UCSD-AML1 (cell line): ENCODE results near the gene KDM4B.

Source experiments
- DNase-seq: peaks from one replicate; lab custom pipeline; 2025; ENCODE audit not compliant: unreplicated experiment; lab: John Stamatoyannopoulos, UW

Gene KDM4B

GRCh38 chr19:5066768-5067167 is 97.9 kb downstream of the KDM4B start:
- DNase-seq: no peak

GRCh38 chr19:5067678-5068077 is 98.8 kb downstream of the KDM4B start:
- DNase-seq: no peak

GRCh38 chr19:5068233-5069072 is 99.5 kb downstream of the KDM4B start:
- DNase-seq: no peak

DNA sequence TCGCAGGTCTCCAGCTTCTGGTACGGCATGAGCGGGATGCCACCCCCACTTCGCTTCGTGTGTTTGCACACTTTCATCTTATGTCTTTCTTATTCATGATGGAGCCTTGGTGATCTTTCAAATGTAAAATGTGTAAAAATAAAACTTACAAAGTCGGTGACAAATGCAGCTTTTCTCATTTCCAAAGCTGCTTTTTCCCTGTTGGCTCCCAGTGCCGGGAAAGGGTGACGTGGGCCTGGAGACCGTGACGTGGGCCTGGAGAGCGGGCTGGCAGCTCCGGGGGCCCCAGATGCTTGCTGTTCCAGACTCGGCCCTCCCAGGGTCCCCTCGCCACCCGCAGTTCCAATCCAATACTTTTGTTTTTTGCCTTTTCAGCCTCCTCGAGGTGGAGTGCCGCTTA is 101.4 kb downstream of the KDM4B start:
- no peak for DNase-seq

GRCh38 chr19:5070930-5071329 is 102.0 kb downstream of the KDM4B start:
- no peak for DNase-seq

GRCh38 chr19:5071579-5071978 is 102.7 kb downstream of the KDM4B start:
- DNase-seq: no peak

DNA sequence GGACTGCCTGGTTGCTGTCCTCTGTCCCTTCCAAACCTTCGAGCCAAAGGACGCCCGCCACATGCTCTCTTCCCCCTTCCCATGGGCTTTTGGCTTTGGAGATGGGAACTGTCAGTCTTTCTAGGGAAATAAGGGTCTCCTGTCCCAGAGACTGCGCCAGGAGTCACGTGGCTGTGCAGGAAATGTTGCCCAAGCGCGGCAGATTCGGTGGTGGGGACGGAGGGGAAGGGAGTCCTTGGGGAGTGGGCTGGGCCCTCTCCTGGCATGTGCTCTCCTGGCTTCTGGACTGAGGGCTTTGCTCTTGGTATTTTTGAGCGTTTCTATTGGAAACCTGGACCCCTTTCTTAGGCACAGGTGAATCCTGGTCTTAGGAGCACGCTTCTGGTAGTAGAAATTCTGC is 103.2 kb downstream of the KDM4B start:
- DNase-seq: no peak

- no peak for DNase-seq
Measured at GRCh38 chr19:5073153-5073844, 104.4 kb downstream of the KDM4B start.

DNA sequence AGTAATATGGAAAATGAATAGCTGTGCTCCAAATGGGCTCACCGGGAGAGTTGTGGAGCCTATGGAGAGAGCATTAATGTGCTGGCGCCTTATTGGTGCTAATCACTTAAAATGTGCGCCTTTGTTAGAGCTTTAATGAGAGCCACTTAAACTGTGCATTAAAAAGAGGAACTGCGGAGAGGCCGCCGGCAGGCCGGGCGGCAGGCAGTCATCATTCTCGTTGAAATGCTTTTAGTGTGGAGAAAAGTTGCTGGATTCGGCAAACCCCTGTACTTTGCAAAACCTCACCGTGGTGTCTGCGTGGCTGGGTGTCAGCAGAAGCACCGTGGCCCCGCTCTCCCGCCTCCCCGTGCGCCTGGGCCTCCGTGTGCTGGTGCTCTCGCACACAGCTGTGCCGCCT is 105.5 kb downstream of the KDM4B start:
- DNase-seq: peak; percentile 34

DNA sequence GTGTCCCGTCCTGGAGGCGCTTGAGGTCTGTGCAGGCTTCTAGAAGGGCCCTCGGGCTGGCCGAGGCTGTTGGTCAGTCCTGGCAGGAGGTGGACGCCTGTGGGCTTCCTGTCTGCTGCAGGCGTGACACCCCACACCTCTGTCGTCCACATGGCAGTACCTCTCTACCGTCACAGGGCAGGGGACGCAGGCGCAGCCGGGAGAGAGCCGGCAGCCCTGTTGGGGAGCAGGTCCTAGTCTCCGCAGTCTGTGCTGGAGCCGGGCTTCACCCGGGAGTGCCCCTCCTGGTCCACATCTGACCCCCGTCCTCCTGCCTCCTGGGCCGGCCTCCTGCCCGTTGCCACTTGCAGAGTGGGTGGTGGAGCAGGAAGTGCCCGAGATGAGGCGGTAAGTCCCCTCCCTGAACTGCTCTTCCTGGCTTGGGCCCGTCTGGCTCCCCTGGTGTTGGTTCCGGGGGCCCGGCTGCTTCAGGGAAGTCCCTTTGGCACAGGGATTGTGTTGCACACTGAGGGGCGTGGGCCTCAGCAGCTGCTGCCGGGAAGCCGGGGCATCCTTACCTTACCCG is 106.0 kb downstream of the KDM4B start:
- peak; percentile 20 for DNase-seq

DNA sequence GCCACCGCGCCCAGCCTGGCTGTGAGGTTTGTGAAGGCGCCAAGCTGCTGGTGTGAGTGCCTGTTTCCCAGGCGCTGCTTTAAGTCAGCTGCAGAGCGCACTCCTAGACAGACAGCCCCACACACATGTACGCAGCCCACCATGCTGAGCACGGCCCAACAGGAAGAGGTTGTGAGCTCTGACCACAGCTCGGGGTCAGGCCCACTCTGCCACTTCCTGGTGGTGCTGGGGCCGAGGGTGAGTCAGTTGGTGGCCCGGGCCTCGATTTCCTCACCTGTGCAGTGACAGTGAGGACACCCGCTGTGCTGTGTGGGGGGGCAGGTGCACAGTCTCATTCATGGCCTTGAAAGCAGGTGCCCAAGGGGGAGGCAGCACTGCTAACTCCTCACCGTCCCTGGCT is 106.7 kb downstream of the KDM4B start:
- DNase-seq: peak; percentile 51

GRCh38 chr19:5076440-5077208 is 107.7 kb downstream of the KDM4B start:
- DNase-seq: no peak

DNA sequence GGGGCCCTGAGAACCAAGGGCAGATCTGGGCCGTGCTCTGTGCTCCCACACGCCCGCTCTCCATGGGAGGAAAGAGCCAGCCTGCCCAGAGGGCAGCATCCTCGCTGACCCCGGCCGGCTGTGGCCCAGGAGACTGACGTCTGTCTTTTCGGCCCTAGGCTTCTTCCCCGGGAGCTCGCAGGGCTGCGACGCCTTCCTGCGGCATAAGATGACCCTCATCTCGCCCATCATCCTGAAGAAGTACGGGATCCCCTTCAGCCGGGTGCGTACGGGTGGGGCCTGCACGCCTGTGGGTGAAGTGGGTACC is 108.2 kb downstream of the KDM4B start:
- DNase-seq: no peak

- DNase-seq: no peak
Measured at GRCh38 chr19:5078182-5078581, 109.3 kb downstream of the KDM4B start.

DNA sequence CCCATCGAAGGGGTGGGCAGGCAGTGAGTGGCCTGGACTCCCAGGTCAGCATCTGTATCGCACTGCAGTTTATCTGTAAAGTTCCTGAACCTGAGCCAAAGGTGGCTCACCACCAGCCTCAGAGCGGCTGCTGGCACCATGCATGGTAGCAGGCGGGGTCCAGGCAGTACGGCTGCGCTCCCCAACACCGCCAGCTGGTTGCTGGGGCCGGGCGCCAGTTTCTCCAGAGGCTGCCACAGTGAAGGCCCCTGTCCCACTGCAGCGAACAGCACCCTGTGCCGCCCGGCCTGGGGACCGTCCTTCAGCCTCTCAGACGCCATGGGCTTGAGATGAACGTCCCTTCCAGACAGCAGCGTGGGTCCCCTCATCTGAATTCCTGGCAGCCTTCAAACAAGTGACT is 109.8 kb downstream of the KDM4B start:
- no peak for DNase-seq

- DNase-seq: no peak
Measured at GRCh38 chr19:5079071-5079774, 110.3 kb downstream of the KDM4B start.

DNA sequence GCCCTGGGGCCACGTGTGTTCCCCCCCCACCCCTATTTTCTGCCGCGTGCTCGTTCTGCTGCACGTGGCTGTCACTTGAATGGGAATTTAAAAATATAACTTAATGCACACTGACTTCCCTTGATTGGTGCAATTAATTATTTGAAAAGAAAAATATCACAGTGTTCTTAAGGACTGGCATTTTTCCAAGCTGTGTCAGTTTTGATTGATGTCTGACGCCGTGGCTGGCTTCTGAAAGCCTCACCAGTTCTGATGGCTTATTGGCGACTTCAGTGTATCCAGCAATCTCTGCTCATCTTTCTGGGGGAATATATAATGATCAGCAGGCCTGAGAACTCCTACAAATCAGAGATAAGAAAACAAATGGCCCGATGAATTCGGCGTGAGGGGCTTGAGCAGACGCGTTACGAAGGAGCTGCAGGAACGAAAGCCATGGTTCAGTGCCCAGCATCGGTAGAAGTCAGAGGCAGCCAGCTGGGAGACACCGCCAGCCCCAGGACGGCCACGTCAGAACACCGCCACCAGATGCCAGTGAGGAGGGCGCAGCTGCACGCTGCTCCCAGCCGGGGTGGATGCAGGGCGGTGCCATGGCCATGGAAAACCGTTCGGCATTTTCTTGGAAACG is 111.2 kb downstream of the KDM4B start:
- no peak for DNase-seq

DNA sequence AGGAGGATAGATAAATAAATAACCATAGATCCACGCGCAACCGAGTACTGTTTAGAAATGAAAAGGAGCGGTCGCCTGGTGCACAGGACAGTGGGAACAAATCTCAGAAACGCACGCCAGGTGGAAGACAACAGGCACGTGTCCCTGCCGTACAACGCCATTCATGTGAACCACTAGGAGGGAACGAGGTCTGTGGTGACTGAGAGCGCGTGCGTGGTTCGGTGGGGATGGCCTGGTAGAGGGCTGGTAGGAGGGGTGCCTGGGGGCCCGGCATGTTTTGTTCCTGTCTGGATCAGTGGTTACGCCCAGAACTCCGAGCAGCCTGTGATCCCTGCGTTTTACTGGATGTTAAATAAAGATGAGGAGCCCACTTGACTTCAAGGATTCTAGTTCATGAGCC is 111.9 kb downstream of the KDM4B start:
- DNase-seq: no peak

- no peak for DNase-seq
Measured at GRCh38 chr19:5081443-5082161, 112.7 kb downstream of the KDM4B start.

DNA sequence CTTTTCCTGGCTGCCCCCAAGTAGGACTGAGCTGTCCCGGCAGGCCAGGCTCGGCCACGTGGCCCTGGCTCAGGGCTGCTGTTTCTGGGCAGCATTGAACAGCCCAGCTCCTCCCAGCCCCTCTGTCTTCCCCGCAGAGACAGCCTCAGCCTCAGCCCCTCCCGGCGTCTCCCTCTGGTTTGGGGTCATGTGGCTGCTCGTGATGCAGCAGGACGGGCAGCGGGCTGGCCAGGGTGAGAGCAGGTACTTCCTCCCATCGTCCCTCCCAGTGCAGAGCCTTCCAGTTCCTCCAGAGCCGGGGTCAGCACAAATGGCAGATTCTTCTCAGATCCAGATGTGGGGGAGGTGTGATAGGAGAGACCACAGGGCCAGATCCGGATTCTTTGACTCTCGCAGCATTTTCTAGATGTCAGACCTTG is 114.6 kb downstream of the KDM4B start:
- DNase-seq: no peak
